Osteoblast (primary cell): Measurements from ENCODE around the gene ZNF497. TPM values are rescaled to one million over a fixed set of nuclear protein-coding genes. Genes with fewer than 3 reads are reported as not detected.

Source experiments
- DNase-seq: peaks from one replicate; pipeline ENCODE4 v3.0.0; 2011; ENCODE audit warnings: low spot score, mixed read lengths; ENCODE audit not compliant: insufficient read length; ENCODE audit errors: missing footprints
- H2AFZ ChIP-seq: 2 replicates; pipeline ENCODE4 v1.6.0; 2011; ENCODE audit warnings: mild to moderate bottlenecking, low read length
- H3K27ac ChIP-seq: 2 replicates; pipeline ENCODE4 v1.5.1; 2011; ENCODE audit warnings: mild to moderate bottlenecking, low read depth, low read length, moderate library complexity
- H3K27me3 ChIP-seq: 2 replicates; pipeline ENCODE4 v1.6.0; 2012; ENCODE audit warnings: mild to moderate bottlenecking, control low read depth, inconsistent platforms, low read length, moderate library complexity; ENCODE audit not compliant: insufficient read depth
- H3K36me3 ChIP-seq: 2 replicates; pipeline ENCODE4 v1.5.1; 2011; ENCODE audit warnings: mild to moderate bottlenecking, low read length, control low read depth, moderate library complexity; ENCODE audit not compliant: insufficient read depth
- H3K4me1 ChIP-seq: 2 replicates; pipeline ENCODE4 v1.5.1; 2011; ENCODE audit warnings: mild to moderate bottlenecking, low read length, control low read depth, moderate library complexity; ENCODE audit not compliant: insufficient read depth
- H3K4me2 ChIP-seq: 2 replicates; pipeline ENCODE4 v1.6.0; 2011; ENCODE audit warnings: mild to moderate bottlenecking, low read length; ENCODE audit not compliant: insufficient read depth
- H3K4me3 ChIP-seq: fragments of 200-600 bp; sonication (generic); 3 replicates; pipeline ENCODE4 v1.5.1; 2012; ENCODE audit warnings: mild to moderate bottlenecking, low read length, inconsistent platforms; ENCODE audit not compliant: insufficient read depth
- H3K79me2 ChIP-seq: 2 replicates; pipeline ENCODE4 v1.6.0; 2012; ENCODE audit warnings: mild to moderate bottlenecking, low read length, control low read depth, inconsistent platforms; ENCODE audit not compliant: insufficient read depth
- H3K9me3 ChIP-seq: 2 replicates; pipeline ENCODE4 v1.5.1; 2011; ENCODE audit warnings: low read depth, low read length, control low read depth
- H4K20me1 ChIP-seq: 2 replicates; pipeline ENCODE4 v1.6.0; 2012; ENCODE audit warnings: mild to moderate bottlenecking, low read length, control low read depth; ENCODE audit not compliant: insufficient read depth
- CTCF ChIP-seq: IDR thresholded peaks from 2 replicates; pipeline ENCODE4 v1.5.1; 2011; ENCODE audit warnings: mild to moderate bottlenecking, low read depth, low read length, moderate library complexity; ENCODE audit errors: extremely low read depth
- total RNA-seq: library from RNA; depleted of rRNA; stranded (reverse); fragments of >200 nt; gene quantifications from 2 replicates; pipeline ENCODE4 v1.2.3, GENCODE V29; 2012

Gene ZNF497
- total RNA-seq, 1 donor, result 1.4 TPM

DNA sequence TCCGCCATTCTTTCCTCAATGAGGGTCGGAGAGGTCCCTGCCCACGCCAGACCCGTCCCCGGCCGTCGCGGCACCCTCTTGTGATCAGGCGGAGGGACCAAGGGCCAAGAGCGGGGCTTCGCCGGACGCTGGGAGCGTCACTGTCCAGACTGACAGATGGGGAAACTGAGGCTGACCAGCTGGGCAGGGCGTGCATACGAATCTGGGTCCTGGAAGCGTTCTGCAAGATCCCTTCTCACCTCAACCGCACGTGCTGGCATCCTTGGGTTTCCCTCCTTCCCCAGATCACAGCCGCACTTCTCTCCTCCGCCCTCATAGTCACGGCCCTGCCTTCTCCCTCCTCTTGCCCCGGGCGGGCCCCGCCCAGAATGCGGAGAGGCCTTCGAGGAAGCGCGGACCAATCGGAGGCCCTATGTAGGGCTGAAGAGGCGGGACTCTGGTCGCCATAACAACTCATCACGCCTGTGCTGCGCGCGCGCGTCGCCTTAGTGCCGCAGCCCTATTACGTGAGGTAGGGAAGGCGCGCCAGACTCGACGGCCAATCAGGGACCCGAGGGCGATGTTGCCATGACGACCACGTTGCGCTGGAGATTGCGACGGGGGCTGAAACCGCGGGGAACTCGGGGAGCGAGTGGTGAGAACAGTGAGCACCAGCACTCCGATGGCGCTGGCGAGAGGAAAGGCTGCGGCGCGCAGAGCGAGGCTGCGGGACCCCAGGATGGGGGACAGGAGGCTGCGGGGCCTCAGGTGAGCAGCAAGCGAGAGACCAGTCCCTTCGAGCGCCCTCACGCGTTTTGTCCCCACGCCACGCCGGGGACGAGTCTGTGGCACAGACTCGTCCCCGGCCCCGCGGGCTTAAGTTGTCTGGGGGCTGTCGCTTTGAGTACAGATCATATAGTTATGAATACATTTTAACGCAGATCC, 38.6 kb upstream of the ZNF497 start:
- H3K27me3 ChIP-seq, result peaks cover 5% of the 10 kb centered on the region
- H3K27ac ChIP-seq, result peak overlapping the region; percentile 55
- H2AFZ ChIP-seq, result peak overlapping the region; percentile 90
- peak; percentile 100 for DNase-seq
- peak overlapping the region; percentile 76 for H3K4me3 ChIP-seq
- TF ChIP-seq CTCF, result no peak
- H4K20me1 ChIP-seq, result no peaks in the 10 kb centered on the region
- no peaks in the 10 kb centered on the region for H3K9me3 ChIP-seq
- H3K36me3 ChIP-seq, result no peaks in the 10 kb centered on the region
- H3K4me2 ChIP-seq, result peak overlapping the region; percentile 84
- H3K79me2 ChIP-seq, result no peaks in the 10 kb centered on the region
- H3K4me1 ChIP-seq, result peaks cover 12% of the 10 kb centered on the region

- Histone ChIP-seq H3K4me1 (peaks cover 12% of the 10 kb centered on the region), H3K27ac (no peak overlapping the region), H2AFZ (peak overlapping the region; percentile 90), H3K79me2 (no peaks in the 10 kb centered on the region), H3K27me3 (peaks cover 9% of the 10 kb centered on the region), H3K36me3 (no peaks in the 10 kb centered on the region), H3K4me2 (peak overlapping the region; percentile 84), H3K9me3 (no peaks in the 10 kb centered on the region), H3K4me3 (peak overlapping the region; percentile 71), H4K20me1 (no peaks in the 10 kb centered on the region)
- DNase-seq, result peak; percentile 75
- no peak for TF ChIP-seq CTCF
Observed at GRCh38 chr19:58400316-58400915, 37.9 kb upstream of the ZNF497 start.

- Histone ChIP-seq H3K4me3 (no peak overlapping the region), H3K27me3 (peaks cover 9% of the 10 kb centered on the region), H3K4me1 (peaks cover 12% of the 10 kb centered on the region), H3K9me3 (no peaks in the 10 kb centered on the region), H3K4me2 (peak overlapping the region; percentile 84), H3K79me2 (no peaks in the 10 kb centered on the region), H4K20me1 (peaks cover 5% of the 10 kb centered on the region), H2AFZ (peak overlapping the region; percentile 90), H3K27ac (no peak overlapping the region), H3K36me3 (peaks cover 4% of the 10 kb centered on the region)
- peak; percentile 84 for DNase-seq
- no peak for TF ChIP-seq CTCF
Observed at GRCh38 chr19:58399903-58400302, 37.4 kb upstream of the ZNF497 start.

- no peaks in the 10 kb centered on the region for H3K9me3 ChIP-seq
- no peak for TF ChIP-seq CTCF
- peaks cover 9% of the 10 kb centered on the region for H3K27me3 ChIP-seq
- H3K36me3 ChIP-seq, result peaks cover 17% of the 10 kb centered on the region
- H4K20me1 ChIP-seq, result peaks cover 18% of the 10 kb centered on the region
- DNase-seq, result no peak
- H3K79me2 ChIP-seq, result no peaks in the 10 kb centered on the region
- H3K4me2 ChIP-seq, result no peak overlapping the region
- peaks cover 12% of the 10 kb centered on the region for H3K4me1 ChIP-seq
- no peak overlapping the region for H3K4me3 ChIP-seq
- H3K27ac ChIP-seq, result no peak overlapping the region
- H2AFZ ChIP-seq, result no peak overlapping the region
Observed at GRCh38 chr19:58398545-58398944, 36.0 kb upstream of the ZNF497 start.
